CD4-positive, alpha-beta T cell treated with Interleukin-1 beta for 1 hour (primary cell): ENCODE measurements around the gene ALG3.

Experiments
- DNase-seq, 2 donors: peaks; one replicate each; pipeline ENCODE4 v3.0.0-alpha.2; 2020 to 2022

ALG3 gene

GRCh38 chr3:184259878-184260723 is 11.3 kb upstream of the ALG3 start:
- peak; percentile 20 to 46 for DNase-seq

DNA sequence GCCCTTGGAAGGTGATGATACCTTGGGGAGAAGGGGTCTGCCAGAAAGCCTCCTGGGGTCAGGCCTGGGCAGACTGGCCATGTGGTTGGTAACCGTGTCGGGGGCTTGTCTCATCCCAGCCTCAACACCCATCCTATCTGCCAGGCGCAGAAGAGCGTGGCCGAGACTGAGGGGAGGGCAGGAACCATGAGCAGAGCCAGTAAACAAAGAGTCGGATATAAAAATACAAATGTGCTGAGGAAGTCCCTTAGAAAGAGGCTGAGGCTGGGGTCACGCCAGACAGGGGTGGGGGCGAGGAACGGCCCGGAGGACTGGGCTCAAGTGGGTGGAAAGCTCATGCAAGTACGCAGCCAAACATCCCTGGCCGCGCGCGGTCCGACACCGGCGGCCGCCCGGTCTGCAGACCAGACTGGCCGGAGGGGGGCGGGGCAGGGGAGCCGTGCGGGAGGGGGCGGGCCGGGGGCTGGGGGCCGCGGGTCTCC is 10.7 kb upstream of the ALG3 start:
- no peak for DNase-seq

- no peak for DNase-seq
These were observed 10.2 kb upstream of the ALG3 start for GRCh38 chr3:184258926-184259325.

GRCh38 chr3:184257083-184257915 is 8.5 kb upstream of the ALG3 start:
- DNase-seq = no peak

DNA sequence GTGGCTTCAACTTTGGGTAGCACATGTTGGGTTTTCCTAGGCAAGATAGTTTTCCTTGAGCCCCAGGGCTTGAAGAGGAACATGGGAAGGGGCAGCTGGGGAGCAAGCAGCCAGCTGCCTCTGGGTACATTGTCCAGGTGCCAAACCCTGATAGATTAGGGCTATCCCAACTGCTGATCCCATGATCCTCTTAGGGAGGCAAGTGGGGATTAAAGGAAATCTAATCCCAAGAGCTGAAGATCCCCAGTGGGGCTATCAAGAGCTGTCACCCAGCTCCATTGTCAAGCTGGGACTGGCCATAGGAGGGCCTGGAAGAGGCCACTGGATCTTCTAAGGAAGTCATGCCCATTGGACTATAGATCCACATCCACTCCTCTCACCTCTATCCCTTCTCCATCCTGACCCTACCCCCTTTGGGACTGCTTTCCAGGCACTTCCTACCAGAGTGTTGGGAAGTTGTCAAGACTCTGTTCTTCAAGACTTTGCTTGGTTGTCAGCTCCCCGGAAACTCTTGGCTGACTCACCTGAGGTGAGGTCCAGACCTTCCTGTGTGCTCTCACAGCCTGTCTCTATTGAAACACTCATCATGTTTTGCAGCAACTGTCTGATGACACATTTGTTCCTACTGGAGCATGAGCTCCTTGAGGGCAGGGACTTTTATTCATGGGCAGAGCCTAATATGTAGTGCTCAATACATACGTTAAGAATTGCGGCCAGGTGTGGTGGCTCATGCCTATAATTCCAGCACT is 6.7 kb upstream of the ALG3 start:
- DNase-seq = no peak

- peak; percentile 86 to 91 for DNase-seq
These were observed 1.5 kb upstream of the ALG3 start for GRCh38 chr3:184250167-184250828.

GRCh38 chr3:184249412-184250166 is 827 bp upstream of the ALG3 start, which contains the start of gene EEF1AKMT4:
Gene EEF1AKMT4 (plus strand): TSS chr3:184249672. CDS start chr3:184249695, 23 bp downstream.
- peak; percentile 98 for DNase-seq

DNA sequence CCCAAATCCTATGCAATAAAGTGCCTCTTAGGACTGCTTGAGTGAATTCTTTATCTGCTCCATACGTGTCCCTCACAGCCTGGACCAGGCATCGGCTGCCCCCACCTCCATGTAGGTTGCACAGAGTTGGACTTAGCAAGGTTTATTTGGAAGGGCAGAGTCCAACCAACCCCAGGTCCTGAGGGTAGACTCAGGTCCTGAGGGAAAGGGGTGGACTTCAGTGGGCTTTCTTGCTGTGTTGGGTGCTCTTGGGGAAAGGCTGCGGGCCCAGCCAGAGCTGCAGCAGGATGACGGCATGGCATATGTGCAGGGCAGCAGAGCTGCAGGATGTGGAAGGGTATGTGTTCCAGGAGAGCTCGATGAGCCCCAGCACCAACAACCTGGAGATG is 6.5 kb downstream of the ALG3 start:
- no peak for DNase-seq

GRCh38 chr3:184241447-184242296 is 7.1 kb downstream of the ALG3 start:
- DNase-seq = no peak

DNA sequence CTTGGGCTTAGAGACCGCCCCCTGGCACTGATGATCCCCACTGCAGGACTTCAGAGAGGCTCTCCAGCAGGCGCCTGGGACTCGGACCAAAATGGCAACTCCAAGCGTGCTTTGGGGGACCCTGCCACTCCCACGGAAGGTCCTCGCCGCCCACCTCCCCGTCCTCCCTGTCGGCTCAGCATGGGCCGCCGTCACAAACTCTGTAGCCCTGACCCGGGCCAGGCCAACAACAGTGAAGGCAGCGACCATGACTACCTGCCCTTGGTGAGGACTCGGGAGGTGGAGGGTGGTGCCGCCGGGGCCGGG is 7.7 kb downstream of the ALG3 start:
- no peak for DNase-seq

- DNase-seq = no peak
These were observed 8.2 kb downstream of the ALG3 start for GRCh38 chr3:184240384-184241140.

GRCh38 chr3:184239708-184240107 is 9.1 kb downstream of the ALG3 start:
- no peak for DNase-seq

DNA sequence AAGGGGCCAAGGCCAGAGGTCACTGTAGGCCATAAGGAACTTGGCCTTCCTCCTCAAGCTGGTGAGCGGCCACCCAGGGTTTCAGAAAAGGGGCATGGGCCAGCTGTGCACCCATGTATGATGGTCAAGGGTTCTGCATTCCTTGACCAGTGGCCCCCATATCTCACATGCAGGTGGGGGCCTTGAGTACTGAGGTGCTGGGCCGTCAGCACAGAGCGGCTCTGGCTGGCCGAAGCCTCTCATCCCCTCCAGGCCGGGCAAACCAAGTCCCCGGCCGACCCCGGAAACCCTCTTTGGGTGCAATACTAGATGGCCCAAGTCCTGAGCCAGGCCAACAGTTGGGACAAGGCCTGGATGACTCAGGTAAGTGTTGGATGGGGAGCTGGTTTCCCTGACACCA is 9.5 kb downstream of the ALG3 start:
- DNase-seq = no peak

GRCh38 chr3:184238246-184238818 is 10.4 kb downstream of the ALG3 start:
- DNase-seq = no peak

DNA sequence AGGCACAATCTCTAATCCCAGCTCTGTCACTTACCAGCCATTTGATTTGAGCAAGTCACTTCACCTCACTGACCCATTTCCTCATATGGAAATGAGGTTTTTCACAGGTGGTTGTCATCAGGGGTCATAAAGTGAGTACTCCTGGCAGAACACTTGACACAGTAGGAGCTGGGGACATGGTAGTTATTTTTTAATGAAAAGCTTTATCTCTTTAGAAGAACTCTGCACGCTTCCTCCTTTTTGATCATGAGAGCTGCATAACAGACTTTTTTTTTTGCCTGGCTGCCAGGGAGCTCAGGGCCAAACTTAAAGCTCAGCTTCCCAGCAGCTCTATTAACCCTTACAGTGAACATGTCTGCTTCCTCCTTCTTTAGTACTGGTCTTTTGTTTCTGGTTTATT is 11.0 kb downstream of the ALG3 start:
- DNase-seq = no peak

DNA sequence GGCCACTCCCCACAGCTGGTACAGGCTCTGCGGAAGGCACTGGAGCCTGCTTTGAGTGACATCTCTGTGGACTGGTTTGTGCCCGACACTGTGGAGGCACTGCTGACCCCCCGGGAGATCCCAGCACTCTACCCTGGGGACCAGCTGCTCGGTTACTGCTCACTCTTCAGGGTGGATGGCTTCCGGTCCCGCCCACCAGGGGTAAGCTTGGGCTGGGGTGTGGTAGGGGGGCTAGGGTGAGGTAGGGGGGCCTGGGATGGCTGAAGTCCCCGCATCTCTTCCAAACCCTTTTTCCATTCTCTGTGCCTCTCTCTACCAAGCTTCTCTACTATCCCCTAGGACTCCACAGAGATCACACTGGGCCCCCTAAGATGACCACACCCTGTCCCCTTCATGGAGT is 11.6 kb downstream of the ALG3 start:
- DNase-seq = no peak

- DNase-seq = no peak
These were observed 12.1 kb downstream of the ALG3 start for GRCh38 chr3:184236636-184237035.

- no peak for DNase-seq
These were observed 12.7 kb downstream of the ALG3 start for GRCh38 chr3:184236033-184236410.

DNA sequence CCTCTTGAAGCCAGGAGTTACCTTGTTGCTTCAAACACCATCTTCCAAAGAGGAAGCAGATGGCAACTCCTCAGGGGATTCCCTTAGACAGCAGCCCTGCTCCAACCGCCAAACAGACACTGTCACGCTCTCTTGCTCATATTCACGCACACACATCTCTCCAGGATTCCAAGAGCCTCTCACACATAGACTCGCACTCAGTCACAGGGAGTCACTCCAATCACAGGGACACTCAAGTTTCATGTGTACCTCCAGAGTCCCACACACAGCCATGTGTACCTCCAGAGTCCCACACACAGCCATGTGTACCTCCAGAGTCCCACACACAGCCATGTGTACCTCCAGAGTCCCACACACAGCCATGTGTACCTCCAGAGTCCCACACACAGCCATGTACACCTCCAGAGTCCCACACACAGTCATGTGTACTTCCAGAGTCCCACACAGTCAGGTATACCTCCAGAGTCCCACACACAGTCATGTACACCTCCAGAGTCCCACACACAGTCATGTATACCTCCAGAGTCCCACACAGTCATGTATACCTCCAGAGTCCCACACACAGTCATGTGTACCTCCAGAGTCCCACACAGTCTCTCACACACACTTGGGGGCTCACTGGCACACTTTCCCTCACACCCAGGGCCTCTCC is 13.3 kb downstream of the ALG3 start:
- DNase-seq = no peak
